Spleen (tissue), 11 donors: ENCODE results near the gene PTK7. TPM values are rescaled to one million over a fixed set of nuclear protein-coding genes. Genes with fewer than 3 reads are reported as not detected.

Source experiments
- DNase-seq: peaks from one replicate; pipeline ENCODE4 v3.0.0-alpha.2; 2020
- H3K27ac ChIP-seq, 8 donors: fragments of 200-600 bp; sonication (generic) in 7 of 8; 1 replicate in 4 of 8; 2 replicates in 4 of 8; pipeline versions ENCODE4 v1.5.0 to v1.8.0; 2016 to 2021; ENCODE audit warnings: inconsistent platforms in 4 of 8, mild to moderate bottlenecking in 4 of 8, moderate library complexity in 1 of 8
- H3K27me3 ChIP-seq, 7 donors: fragments of 200-600 bp; sonication (generic) in 6 of 7; replicated peaks in 1 of 7; 1 replicate in 4 of 7; 2 replicates in 3 of 7; pipeline versions ENCODE4 v1.5.0 to v1.8.0; 2016 to 2021; ENCODE audit warnings: inconsistent platforms in 3 of 7, mild to moderate bottlenecking in 1 of 7
- H3K36me3 ChIP-seq, 6 donors: fragments of 200-600 bp; sonication (generic) in 5 of 6; 1 replicate in 4 of 6; 2 replicates in 2 of 6; pipeline versions ENCODE4 v1.5.0 to v1.8.0; 2016 to 2021; ENCODE audit warnings: inconsistent platforms in 2 of 6
- H3K4me1 ChIP-seq, 6 donors: fragments of 200-600 bp; sonication (generic) in 5 of 6; 1 replicate in 3 of 6; 2 replicates in 3 of 6; pipeline versions ENCODE4 v1.5.0 to v1.8.0; 2016 to 2021; ENCODE audit warnings: inconsistent platforms in 3 of 6
- H3K4me3 ChIP-seq, 8 donors: fragments of 200-600 bp; sonication (generic) in 7 of 8; 1 replicate in 4 of 8; 2 replicates in 4 of 8; pipeline versions ENCODE4 v1.5.0 to v1.8.0; 2016 to 2021; ENCODE audit warnings: inconsistent platforms in 4 of 8, mild to moderate bottlenecking in 4 of 8, moderate library complexity in 2 of 8
- H3K9me3 ChIP-seq, 8 donors: fragments of 200-600 bp; sonication (generic) in 7 of 8; 1 replicate in 4 of 8; 2 replicates in 4 of 8; pipeline versions ENCODE4 v1.5.0 to v1.8.0; 2016 to 2021; ENCODE audit warnings: inconsistent platforms in 4 of 8
- CTCF ChIP-seq, 11 experiments: fragments of 200-600 bp in 7 of 11; fragments of 450-650 bp in 4 of 11; sonication (generic) in 4 of 11; IDR thresholded peaks in 8 of 11; conservative IDR thresholded peaks in 3 of 11; 1 replicate in 7 of 11; 2 replicates in 4 of 11; pipeline versions ENCODE4 v1.4.0 to v1.8.0; 2016 to 2021; ENCODE audit warnings: antibody characterized with exemption in 11 of 11, inconsistent platforms in 4 of 11, mild to moderate bottlenecking in 1 of 11
- POLR2A ChIP-seq, 3 donors: fragments of 450-650 bp; IDR thresholded peaks; one replicate each; pipeline ENCODE4 v1.5.1; 2017; ENCODE audit warnings: antibody characterized with exemption in 3 of 3, mild to moderate bottlenecking in 1 of 3
- POLR2AphosphoS5 ChIP-seq, 3 donors: sonication (generic); formaldehyde crosslinking; IDR thresholded peaks; one replicate each; pipeline ENCODE4 v1.5.1; 2017; ENCODE audit warnings: antibody characterized with exemption in 3 of 3
- WGBS, 5 donors: extraction: QIAGEN DNeasy Blood & Tissue Kit in 3 of 5; methylation state at CpG; one replicate each; pipeline versions ENCODE4 v1.1.5 to v1.1.7; 2013 to 2018; 5-methylcytosine and 5-hydroxymethylcytosine counted together
- intact Hi-C: fragments of 100-400 bp; cut with DNase I; formaldehyde crosslinking; loops from one replicate; pipeline ENCODE4 v1.15.0; 2023; ENCODE audit warnings: low total_unique reads
- polyA plus RNA-seq, 3 donors: library from polyadenylated mRNA; stranded (reverse); fragments of 200-250 nt; gene quantifications; one replicate each; pipeline ENCODE4 v1.2.1, GENCODE V29; 2013
- total RNA-seq, 7 donors: library from RNA; depleted of rRNA in 3 of 7; stranded (reverse); fragments of >200 nt in 3 of 7; fragmentation: NEBNext Ultra II Directional in 4 of 7; extraction: Animal tissue kit (Norgen Biotek cat#: 25700) in 4 of 7; gene quantifications; one replicate each; pipeline versions ENCODE4 v1.1.0 to v1.2.1, GENCODE V29; 2016 to 2021
- donor health status: healthy with polysubstance abuse.
- donor health status: DM: no; HTN: no; CAD: no; lungs with moderate emphysema.
- donor health status: DM: no; HTN: no; CAD: no.
- donor health status: Bipolar disorder and iron deficiency.
- donor health status: healthy.
- donor health status: DM: no; HTN: no; CAD: no.
- donor health status: DM: yes; HTN: yes; CAD: no.

PTK7 gene
- total and polyA plus RNA-seq, 10 donors = 6.0 to 66.4 (median 25.9) TPM

GRCh38 chr6:43176423-43176786 is 100.3 kb downstream of the PTK7 start:
- TF ChIP-seq CTCF (IDR thresholded peaks at IDR 0.05 in 8 of 11, conservative IDR thresholded peaks at IDR 0.05 in 3 of 11) (no peak), POLR2AphosphoS5 (IDR thresholded peaks at IDR 0.05) (peak in 1 of 3 donors; percentile 36), POLR2A (IDR thresholded peaks at IDR 0.05) (no peak)
- peak overlapping the region in 1 of 8 donors; percentile 7 for H3K4me3 ChIP-seq
- DNase-seq = no peak
- 94 to 97% (median 96%) methylated on average over 6 of the region's 6 CpGs for WGBS, 5 donors
- peaks cover 4 to 62% (median 54%) of the 10 kb centered on the region in 6 donors for H3K36me3 ChIP-seq
- H3K9me3 ChIP-seq = no peaks in the 10 kb centered on the region
- no peaks in the 10 kb centered on the region for H3K27me3 ChIP-seq
- H3K4me1 ChIP-seq = peaks cover 33 to 60% (median 47%) of the 10 kb centered on the region in 6 donors
- intact Hi-C loops = no loop called here
- peak overlapping the region in 7 of 8 donors; percentile 88 to 99 (median 99) for H3K27ac ChIP-seq

GRCh38 chr6:43178150-43178549 is 102.0 kb downstream of the PTK7 start:
- Histone ChIP-seq H3K9me3 (no peaks in the 10 kb centered on the region), H3K4me3 (no peak overlapping the region), H3K27me3 (no peaks in the 10 kb centered on the region), H3K27ac (peak overlapping the region in 1 of 8 donors; percentile 4), H3K4me1 (peaks cover 37 to 65% (median 52%) of the 10 kb centered on the region in 6 donors), H3K36me3 (peaks cover 4 to 62% (median 54%) of the 10 kb centered on the region in 6 donors)
- 86 to 93% (median 90%) methylated on average over 12 of the region's 12 CpGs for WGBS, 5 donors
- DNase-seq = no peak
- TF ChIP-seq POLR2AphosphoS5 (IDR thresholded peaks at IDR 0.05) (peak in 1 of 3 donors; percentile 46), CTCF (IDR thresholded peaks at IDR 0.05 in 8 of 11, conservative IDR thresholded peaks at IDR 0.05 in 3 of 11) (no peak), POLR2A (IDR thresholded peaks at IDR 0.05) (no peak)
- intact Hi-C loops = no loop called here

- peak in 1 of 3 donors; percentile 33 for TF ChIP-seq POLR2AphosphoS5 (IDR thresholded peaks at IDR 0.05)
- no peak for TF ChIP-seq POLR2A (IDR thresholded peaks at IDR 0.05)
- no peak for TF ChIP-seq CTCF (IDR thresholded peaks at IDR 0.05 in 8 of 11, conservative IDR thresholded peaks at IDR 0.05 in 3 of 11)
- no peak for DNase-seq
- Histone ChIP-seq H3K4me3 (no peak overlapping the region), H3K36me3 (peaks cover 4 to 63% (median 55%) of the 10 kb centered on the region in 6 donors), H3K27ac (peak overlapping the region in 3 of 8 donors; percentile 4 to 12 (median 4)), H3K4me1 (peaks cover 36 to 65% (median 51%) of the 10 kb centered on the region in 6 donors), H3K27me3 (no peaks in the 10 kb centered on the region), H3K9me3 (no peaks in the 10 kb centered on the region)
- intact Hi-C loops = no loop called here
- 92 to 94% (median 93%) methylated on average over 20 of the region's 20 CpGs for WGBS, 5 donors
These were observed 103.1 kb downstream of the PTK7 start for GRCh38 chr6:43178951-43179830.

GRCh38 chr6:43180058-43180457 is 103.9 kb downstream of the PTK7 start:
- WGBS, 5 donors = 80 to 89% (median 83%) methylated on average over 7 of the region's 7 CpGs
- H3K4me3 ChIP-seq = no peak overlapping the region

More at GRCh38 chr6:43180058-43180457, 103.9 kb downstream of the PTK7 start:
- intact Hi-C loops = no loop called here
- Histone ChIP-seq H3K9me3 (no peaks in the 10 kb centered on the region), H3K27me3 (no peaks in the 10 kb centered on the region), H3K36me3 (peaks cover 4 to 71% (median 54%) of the 10 kb centered on the region in 6 donors), H3K4me1 (peaks cover 31 to 65% (median 51%) of the 10 kb centered on the region in 6 donors), H3K27ac (peak overlapping the region in 2 of 8 donors; percentile 89 to 90)
- TF ChIP-seq POLR2A (IDR thresholded peaks at IDR 0.05) = no peak
- TF ChIP-seq CTCF (IDR thresholded peaks at IDR 0.05 in 8 of 11, conservative IDR thresholded peaks at IDR 0.05 in 3 of 11) = no peak
- peak in 1 of 3 donors; percentile 4 for TF ChIP-seq POLR2AphosphoS5 (IDR thresholded peaks at IDR 0.05)
- no peak for DNase-seq
